Activated T-cell treated with anti-CD3 and anti-CD28 coated beads, Interleukin-2, amount 50 U/mL, for 1 hour (primary cell): ENCODE data around the gene PTDSS2.
A peak's percentile ranks its signal among the peaks of the same experiment; 100 is the strongest.
"Not testable (repeated sequence)": the region's sequence is repeated elsewhere in the genome, so short reads cannot be mapped to it uniquely, and the experiment has no call there.

Source experiments
- DNase-seq: peaks from one replicate; pipeline ENCODE4 v3.0.0-alpha.2; 2020

The PTDSS2 gene

DNA sequence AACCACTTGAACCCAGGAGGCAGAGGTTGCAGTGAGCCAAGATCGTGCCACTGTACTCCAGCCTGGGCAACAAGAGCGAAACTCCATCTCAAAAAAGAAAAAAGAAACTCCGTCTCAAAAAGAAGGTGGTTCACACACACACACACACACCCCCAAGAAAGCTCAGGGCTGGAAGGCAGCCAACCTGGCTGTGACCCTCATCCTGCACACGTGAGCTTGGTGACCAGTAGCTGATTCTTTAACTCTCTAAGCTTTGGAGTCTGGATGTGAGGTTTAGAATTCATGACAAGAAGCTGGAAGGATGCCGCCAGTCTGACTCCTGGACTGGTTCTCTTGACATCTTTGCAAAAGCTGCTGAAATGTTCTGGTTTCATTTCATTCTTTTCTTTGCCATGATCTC is 58.9 kb downstream of the PTDSS2 start:
- DNase-seq, result no peak

- DNase-seq, result no peak
These were observed 62.9 kb downstream of the PTDSS2 start for GRCh38 chr11:512761-513595.

DNA sequence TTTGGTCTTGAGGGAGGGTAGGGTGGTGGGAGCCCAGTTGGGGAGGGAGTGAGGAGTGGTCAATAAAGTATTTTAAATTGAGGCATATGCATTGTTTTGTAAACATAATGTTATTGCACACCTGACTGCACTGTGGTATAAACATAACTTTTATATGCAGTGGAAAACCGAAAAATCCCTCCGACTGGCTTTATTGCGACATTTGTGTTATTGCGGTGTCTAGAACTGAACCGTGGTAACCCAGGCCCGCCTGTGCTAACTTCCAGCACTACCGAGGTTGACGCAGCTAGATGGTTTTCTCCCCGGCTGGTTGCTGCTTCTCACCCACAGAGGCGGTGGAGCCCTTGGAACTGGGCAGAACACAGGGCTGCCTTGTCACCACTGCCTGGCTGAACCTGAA is 64.5 kb downstream of the PTDSS2 start:
- DNase-seq, result no peak

DNA sequence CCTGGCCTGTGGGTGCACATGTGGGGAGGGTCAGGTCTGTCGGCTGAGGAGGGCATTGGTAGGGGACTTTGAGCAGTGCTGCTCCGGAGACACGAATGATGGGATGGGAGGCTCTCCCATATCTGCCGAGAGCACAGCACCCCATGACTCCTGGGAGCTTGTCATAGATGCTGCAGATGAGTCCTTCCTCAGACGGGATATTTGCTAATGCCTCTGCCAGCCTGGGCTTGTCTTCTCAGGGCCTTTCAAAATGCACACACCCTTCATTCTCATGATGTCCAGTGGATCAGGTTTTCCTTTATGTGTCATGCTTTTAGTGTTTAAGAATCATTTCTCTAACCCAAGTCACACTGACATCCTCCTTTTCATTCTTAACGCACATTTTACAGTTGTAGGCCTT is 65.1 kb downstream of the PTDSS2 start:
- DNase-seq, result no peak

- DNase-seq, result no peak
These were observed 66.3 kb downstream of the PTDSS2 start for GRCh38 chr11:516400-516799.

- not testable (repeated sequence) for DNase-seq
These were observed 67.0 kb downstream of the PTDSS2 start for GRCh38 chr11:516918-517685.

DNA sequence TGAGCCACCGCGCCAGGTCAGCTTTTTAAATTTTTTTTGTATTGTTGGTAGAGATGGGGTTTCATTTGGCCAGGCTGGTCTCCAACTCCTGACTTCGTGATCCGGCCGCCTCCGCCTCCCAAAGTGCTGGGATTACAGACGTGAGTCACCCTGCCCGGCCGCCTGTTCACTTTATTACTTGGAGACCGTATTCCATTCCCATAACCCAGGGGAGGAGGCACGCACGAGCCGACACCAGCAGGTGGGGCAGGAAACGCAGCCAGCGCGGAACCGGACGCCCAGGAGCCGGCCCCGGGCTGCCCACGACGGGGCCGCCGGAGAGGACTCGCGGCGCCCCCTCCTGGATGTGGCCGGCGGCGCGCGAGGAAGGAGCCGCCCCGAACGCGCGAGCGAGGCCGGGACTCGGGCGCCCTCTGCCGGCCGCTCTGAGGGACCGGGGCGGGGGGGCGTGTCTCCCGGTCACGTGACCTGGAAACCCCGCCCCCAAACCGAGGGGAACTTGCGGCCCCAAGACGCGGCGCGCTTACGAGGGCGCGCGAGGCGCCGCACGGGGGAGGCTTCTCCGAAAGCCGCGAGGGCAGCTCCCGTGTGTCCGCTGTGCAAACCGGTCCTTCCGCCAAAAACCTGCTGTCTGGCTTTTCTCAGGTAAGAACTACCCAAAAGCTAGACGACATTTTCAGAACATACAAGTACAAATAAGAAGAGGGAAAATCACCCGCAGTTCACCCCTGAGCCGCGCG is 68.6 kb downstream of the PTDSS2 start:
- DNase-seq, result peak; percentile 97

DNA sequence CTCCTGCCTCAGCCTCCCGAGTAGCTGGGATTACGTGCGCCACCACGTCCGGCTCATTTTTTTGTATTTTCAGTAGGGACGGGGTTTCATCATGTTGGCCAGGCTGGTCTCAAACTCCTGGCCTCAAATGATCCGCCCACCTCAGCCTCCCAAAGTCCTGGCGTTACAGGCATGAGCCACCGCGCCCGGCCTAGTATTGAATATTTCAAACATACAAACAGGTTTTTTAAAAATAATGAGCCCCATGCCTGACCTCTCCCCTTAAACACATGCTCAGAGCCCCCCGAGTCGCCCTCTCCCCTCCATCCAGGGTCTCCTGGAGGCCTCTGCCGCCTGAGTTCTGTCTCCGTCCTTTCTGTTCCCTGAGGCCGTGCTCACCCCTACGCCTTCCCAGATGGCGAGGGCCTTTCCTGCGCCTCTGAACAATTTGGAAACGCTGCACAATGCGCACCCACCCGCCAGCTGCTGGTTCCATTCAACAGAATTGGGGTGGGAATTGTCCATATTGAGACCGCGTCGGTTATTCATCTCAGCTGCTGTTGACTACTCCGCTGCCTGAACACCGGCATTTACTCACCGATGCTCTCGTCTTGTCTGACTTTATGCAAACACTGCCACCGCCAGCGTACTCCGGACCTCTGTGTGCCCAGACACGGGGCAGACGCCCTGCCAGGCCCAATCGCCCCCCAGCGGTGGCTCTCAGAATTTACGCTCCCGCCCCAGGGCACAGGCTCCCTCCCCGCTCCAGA is 70.5 kb downstream of the PTDSS2 start:
- no peak for DNase-seq

GRCh38 chr11:521177-521688 is 71.2 kb downstream of the PTDSS2 start:
- no peak for DNase-seq

- DNase-seq, result no peak
These were observed 76.1 kb downstream of the PTDSS2 start for GRCh38 chr11:526192-526591.

DNA sequence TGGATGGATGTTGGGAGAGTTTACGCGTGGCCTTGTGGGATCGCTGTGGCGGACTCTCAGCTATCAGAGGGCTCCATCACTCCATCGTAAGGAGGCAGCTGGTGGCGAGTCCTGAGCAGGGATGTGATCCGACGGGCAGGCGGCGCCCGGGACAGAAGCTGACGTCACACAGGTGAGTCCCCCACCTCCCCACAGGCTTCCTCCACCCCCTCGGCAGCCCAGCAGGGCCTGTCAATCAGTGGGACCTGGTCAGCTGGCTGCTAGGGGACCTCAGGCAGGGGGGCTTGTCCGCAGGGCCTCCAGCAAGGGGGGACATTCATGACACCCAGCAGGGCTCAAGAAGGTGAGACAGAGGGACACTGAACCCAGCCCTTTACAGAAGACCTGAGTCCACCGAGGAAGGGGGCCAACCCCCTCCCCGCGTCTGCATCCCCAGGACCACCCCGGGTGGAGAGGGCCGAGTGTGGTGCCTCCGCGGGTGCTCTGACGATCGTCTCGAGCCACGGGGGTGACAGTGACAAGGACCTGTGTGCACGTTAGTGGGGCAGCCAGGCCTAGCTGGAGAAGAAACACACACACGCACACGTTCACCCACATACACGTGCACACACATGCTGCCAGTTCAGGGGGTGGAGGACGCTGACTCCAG is 78.2 kb downstream of the PTDSS2 start:
- no peak for DNase-seq

GRCh38 chr11:528815-529727 is 79.0 kb downstream of the PTDSS2 start:
- DNase-seq, result no peak

GRCh38 chr11:529728-530411 is 79.8 kb downstream of the PTDSS2 start:
- no peak for DNase-seq

DNA sequence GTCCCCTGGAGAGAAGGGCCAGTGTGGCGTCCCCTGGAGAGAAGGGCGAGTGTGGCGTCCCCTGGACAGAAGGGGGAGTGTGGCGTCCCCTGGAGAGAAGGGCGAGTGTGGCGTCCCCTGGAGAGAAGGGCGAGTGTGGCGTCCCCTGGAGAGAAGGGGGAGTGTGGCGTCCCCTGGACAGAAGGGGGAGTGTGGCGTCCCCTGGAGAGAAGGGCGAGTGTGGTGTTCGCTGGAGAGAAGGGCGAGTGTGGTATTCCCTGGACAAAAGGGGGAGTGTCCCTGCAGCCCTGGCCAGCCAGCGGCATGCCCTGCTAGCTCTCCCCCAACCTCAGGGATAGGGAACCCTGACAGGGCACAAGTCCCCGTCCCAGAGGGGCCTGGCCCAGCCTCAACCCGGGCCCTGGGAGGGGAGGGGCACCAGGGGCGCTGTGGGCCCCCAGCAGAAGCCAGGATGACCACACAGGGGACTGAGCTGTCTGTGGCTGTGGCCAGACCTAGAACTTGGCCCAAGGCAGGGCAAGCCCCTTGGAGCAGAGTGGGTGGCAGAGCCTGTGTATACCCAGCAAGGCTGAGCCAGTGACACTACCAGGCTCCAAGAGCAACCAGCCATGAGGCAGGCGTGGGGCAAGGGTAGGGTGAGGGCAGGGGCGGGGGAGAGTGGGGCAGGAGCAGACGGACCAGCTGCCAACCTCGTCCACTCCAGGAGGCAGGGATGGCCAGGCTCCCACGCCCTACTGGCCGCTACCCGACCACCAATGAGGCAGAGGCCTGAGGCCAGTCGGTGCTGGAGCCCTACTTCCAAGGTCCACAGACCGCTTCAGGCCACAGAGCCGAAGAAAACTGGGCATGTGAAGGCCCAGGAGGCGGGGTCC is 81.1 kb downstream of the PTDSS2 start:
- no peak for DNase-seq

GRCh38 chr11:531919-532526 is 81.9 kb downstream of the PTDSS2 start:
- no peak for DNase-seq

GRCh38 chr11:532527-532985 is 82.5 kb downstream of the PTDSS2 start:
- no peak for DNase-seq

- DNase-seq, result no peak
These were observed 83.0 kb downstream of the PTDSS2 start for GRCh38 chr11:532986-533585.
